CD4-positive, alpha-beta T cell treated with Interleukin-21 for 1 hour (primary cell): ENCODE measurements around the gene PCDHGA1.
"Not testable (repeated sequence)": the region's sequence is repeated elsewhere in the genome, so short reads cannot be mapped to it uniquely, and the experiment has no call there.

ENCODE experiments used
- DNase-seq: peaks from one replicate; pipeline ENCODE4 v3.0.0-alpha.2; 2020

PCDHGA1 gene

DNA sequence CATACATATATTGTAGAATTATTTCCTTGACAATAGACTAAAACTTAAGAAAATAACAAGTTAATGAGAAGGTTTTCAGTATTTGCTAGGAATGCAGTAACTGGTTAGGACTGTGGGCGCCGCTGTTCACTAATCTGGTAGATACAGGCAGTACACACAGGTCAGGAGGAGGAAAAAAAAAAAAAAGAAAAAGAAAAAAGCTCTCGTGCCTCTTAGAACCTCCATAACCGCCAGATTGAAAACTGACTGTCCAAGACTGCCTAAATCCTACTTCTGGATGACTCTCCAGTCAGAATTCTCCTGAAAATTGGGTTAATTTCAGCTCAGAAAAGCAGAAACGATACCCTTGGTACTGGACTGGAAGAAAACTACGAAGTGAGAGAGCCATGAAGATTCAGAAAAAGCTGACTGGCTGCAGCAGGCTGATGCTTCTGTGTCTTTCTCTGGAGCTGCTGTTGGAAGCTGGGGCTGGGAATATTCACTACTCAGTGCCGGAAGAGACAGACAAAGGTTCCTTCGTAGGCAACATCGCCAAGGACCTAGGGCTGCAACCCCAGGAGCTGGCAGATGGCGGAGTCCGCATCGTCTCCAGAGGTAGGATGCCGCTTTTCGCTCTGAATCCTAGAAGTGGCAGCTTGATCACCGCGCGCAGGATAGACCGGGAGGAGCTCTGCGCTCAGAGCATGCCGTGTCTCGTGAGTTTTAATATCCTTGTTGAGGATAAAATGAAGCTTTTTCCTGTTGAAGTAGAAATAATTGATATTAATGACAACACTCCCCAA lies at the start of gene PCDHGA1:
Gene PCDHGA1, plus strand, starts transcription at position 216 of the 782 bp plus-strand sequence.
- DNase-seq: peak; percentile 37

- DNase-seq: no peak
Observed at GRCh38 chr5:141298376-141298775, 31.9 kb upstream of the PCDHGA1 start.

DNA sequence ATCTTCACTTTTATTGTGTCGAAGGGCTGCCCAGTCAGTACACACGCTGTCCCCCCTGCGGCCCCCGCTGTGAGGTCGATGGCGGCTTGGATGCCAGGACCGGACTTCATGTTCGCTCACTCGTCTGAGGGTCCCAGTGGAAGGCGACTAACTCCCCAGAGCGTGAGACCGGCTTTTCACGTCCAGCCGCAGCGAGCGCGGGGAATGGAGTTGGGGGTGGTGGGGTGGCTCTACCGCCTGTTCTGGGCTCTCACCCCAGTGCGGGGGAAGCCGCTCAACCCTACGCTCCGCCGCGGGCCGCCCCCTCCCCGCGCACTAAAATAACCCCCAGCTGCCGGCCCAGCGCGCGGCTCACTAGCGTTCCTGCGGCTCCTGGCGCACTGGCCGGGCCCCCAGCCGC lies 26.6 kb upstream of the PCDHGA1 start, which contains the start of gene SLC25A2:
Gene SLC25A2, minus strand, starts transcription at position 294 of the 400 bp plus-strand sequence. Its CDS starts 184 bp downstream, at position 110.
- no peak for DNase-seq

DNA sequence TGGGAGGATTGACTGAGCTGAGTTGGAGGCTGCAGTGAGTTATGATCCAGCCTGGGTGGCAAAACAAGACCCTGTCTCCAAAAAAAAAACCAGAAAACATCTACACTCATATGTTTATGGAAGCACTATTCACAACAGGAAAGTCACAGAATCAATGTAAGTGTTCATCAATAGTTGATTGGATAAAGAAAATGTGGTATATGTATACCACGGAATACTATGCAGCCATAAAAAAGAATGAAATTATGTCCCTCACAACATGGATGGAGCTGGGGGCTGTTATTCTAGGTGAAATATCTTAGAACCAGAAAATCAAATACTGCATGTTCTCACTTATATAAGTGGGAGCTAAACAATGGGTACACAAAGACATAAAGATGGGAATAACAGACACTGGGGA lies 23.7 kb upstream of the PCDHGA1 start:
- no peak for DNase-seq

DNA sequence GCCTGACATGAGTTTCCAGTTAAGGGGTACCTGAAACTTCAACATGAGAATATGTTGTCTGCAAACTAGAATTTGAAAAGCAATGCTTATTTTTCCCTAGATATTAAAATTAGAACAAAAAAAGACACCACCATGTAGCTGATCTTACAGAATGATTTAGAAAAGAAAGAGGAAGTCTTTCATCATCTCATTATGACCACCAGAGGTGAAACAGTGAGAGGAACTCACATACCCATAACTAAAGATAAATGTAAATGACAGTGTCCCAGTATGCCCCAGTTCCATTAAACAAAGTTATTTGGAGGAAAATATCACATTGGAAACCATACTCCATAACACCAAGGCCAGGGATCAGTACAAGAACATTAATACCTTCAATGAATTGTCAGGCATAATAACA lies 16.6 kb upstream of the PCDHGA1 start:
- DNase-seq: no peak

GRCh38 chr5:141316963-141317362 lies 13.4 kb upstream of the PCDHGA1 start:
- not testable (repeated sequence) for DNase-seq

DNA sequence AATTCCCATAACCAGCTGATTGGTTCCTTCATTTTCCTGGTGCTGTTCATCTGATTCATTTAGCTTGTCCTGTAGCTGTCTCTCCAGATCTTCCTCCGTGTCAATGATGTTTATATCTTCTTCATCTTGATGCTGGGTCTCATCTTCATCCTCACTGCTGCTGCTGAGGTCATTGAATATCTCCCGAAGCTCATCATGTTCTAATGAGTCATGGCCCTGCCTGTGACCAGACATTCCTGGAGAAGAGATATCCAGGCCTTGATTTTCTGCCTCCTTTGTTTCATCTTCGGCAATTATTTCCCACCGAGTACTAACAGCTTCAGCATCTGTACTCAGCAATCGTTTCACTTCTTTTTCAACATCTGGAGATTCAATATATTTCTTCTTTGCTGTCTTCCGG lies 11.1 kb upstream of the PCDHGA1 start:
- no peak for DNase-seq

DNA sequence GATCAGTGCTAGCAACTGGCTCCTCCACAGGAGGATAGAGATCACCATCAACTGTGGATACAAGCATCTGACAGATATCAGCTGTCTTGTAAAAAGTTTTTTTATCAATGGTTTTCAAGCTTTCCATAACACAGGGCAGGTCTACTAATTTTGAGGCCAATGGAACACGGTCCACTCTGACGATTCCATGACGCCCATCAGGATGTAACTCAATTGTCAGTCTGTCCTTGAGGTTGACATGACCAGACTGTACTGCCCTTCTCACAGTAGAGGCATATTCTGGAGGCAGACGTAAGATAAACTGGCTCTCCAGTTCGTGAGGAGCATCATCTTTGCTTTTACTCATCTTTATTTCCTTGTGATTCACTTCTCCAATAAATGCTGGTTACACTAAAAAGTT lies 10.6 kb upstream of the PCDHGA1 start:
- DNase-seq: no peak

GRCh38 chr5:141320225-141321169 lies 9.8 kb upstream of the PCDHGA1 start, which contains the start of gene TAF7:
Gene TAF7 (minus strand): TSS chr5:141320784. CDS start chr5:141320044, 740 bp downstream.
- peak; percentile 94 for DNase-seq

GRCh38 chr5:141322261-141322660 lies 8.1 kb upstream of the PCDHGA1 start:
- DNase-seq: no peak

- peak; percentile 75 for DNase-seq
Observed at GRCh38 chr5:141326088-141326854, 4.0 kb upstream of the PCDHGA1 start.

- DNase-seq: no peak
Observed at GRCh38 chr5:141328231-141328630, 2.1 kb upstream of the PCDHGA1 start.

GRCh38 chr5:141332571-141332970 lies 2.3 kb downstream of the PCDHGA1 start:
- DNase-seq: not testable (repeated sequence)

DNA sequence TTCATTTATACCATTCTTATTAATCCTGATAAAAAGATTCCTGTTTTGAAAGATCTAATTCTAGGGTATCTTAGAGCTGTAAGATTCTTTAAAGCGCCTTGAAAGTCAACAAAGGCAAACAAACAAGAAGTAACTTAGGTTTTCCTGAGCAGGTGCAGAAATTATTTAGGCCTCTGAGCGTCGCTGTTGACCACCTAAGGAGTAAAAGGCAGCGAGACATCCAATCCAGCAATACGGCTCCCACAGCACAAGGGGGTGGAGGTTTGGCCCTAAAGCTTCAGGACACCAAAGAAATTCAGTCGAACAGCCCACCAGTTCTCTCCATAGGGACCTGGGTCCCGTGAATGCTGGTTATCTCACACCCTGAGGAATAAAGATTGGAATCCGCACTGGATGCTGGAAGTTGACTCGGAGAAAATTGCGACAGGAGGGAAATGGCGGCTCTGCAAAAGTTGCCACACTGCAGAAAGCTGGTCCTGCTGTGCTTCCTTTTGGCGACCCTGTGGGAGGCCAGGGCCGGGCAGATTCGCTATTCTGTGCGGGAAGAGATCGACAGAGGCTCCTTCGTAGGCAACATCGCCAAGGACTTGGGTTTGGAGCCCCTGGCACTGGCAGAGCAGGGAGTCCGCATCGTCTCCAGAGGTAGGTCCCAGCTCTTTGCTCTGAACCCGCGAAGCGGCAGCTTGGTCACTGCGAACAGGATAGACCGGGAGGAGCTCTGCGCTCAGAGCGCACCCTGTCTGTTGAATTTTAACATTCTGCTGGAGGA lies 8.4 kb downstream of the PCDHGA1 start, which contains the start of gene PCDHGA2:
Gene PCDHGA2, plus strand, starts transcription at position 223 of the 769 bp plus-strand sequence.
- DNase-seq: no peak

- DNase-seq: not testable (repeated sequence)
Observed at GRCh38 chr5:141340781-141341354, 10.6 kb downstream of the PCDHGA1 start.

DNA sequence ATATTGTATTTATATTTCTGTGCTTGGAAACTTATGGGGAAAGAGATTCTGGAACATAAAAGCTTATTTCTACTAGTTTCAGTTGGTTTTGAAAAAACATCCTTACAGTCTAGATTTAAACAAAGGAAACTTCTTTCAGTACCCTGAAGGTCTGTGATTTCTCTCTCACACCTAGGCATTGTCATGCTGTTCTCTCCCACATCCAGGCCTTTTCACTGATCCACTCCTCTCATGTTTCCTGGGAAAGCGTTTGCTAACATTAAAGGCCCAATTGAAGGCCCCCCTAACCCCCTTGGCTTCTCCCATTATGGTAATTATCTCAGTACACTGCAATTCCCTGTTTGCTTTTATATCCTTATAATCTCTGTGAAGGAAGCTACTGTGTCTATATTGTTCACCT lies 12.5 kb downstream of the PCDHGA1 start:
- DNase-seq: no peak

DNA sequence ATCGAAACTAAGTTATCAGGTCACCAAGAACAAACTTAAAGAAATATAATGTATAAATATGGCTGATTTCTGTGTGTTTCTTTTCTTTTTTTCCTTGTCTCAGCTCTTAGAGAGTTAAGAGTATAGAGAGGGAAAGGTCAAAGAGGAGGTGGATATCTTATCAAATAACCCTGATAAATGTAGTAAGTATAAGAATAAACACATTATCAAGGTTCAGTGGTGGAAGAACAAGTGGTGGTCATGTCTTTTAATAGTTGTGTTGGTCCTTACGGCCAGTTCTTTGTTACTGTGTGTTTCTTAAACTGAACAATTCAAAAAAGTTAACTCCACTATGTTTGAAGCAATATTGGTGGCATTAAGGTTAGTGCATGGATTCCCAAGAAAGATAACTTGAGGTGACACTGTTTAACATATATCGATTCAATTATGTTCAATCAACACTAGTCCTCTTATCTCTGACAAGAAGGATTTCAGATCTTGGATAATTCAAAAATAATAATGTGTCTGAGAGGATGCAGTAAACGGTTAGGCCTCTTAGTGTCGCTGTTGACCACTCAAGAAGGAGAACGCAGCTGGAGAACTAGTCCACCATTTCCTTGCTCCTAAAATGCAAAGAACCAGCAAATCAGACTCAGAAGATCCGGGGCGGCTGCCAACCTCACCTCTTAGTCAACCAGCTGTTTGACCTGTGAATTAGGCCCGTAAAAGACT lies 13.1 kb downstream of the PCDHGA1 start, which contains the start of gene PCDHGA3:
Gene PCDHGA3, plus strand, starts transcription at position 588 of the 711 bp plus-strand sequence. CDS start 205 bp downstream, outside the sequence.
- DNase-seq: peak; percentile 23

DNA sequence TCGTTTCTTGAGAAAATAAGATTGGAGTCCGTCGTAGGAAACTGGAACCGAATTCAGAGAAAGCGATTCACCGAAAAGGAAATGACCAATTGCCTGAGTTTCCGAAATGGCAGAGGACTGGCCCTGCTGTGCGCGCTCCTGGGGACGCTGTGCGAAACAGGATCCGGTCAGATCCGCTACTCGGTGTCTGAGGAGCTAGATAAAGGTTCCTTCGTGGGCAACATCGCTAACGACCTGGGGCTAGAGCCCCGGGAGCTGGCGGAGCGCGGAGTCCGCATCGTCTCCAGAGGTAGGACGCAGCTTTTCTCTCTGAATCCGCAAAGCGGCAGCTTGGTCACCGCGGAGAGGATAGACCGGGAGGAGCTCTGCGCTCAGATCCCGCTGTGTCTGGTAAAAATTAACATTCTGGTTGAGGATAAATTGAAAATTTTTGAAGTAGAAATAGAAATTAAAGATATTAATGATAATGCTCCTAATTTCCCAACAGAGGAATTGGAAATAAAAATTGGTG lies 13.7 kb downstream of the PCDHGA1 start:
- no peak for DNase-seq

DNA sequence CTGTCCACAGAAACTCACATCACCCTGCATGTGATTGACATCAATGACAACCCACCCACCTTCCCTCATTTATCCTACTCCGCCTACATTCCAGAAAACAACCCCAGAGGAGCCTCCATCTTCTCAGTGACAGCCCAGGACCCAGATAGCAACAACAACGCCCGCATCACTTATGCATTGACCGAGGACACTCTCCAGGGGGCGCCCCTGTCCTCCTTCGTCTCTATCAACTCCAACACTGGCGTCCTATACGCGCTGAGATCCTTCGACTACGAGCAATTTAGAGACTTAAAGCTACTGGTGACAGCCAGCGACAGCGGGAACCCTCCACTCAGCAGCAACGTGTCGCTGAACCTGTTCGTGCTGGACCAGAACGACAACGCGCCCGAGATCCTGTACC lies 15.0 kb downstream of the PCDHGA1 start:
- DNase-seq: no peak

DNA sequence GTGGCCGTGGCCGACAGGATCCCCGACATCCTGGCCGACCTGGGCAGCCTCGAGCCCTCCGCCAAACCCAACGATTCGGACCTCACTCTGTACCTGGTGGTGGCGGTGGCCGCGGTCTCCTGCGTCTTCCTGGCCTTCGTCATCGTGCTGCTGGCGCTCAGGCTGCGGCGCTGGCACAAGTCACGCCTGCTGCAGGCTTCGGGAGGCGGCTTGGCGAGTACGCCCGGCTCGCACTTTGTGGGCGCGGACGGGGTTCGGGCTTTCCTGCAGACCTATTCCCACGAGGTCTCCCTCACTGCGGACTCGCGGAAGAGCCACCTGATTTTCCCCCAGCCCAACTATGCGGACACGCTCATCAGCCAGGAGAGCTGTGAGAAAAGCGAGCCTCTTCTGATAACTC lies 15.7 kb downstream of the PCDHGA1 start:
- not testable (repeated sequence) for DNase-seq
